HG02885 (cell line): Measurements from ENCODE around the gene BCL7A.
"Not testable (repeated sequence)": the region's sequence is repeated elsewhere in the genome, so short reads cannot be mapped to it uniquely, and the experiment has no call there.

Experiments used
- ATAC-seq: cut with Tn5 transposase; IDR thresholded peaks from one replicate; pipeline ENCODE4 v1.9.1; 2021; ENCODE audit warnings: mild to moderate bottlenecking; ENCODE audit not compliant: unreplicated experiment, poor library complexity

BCL7A gene

DNA sequence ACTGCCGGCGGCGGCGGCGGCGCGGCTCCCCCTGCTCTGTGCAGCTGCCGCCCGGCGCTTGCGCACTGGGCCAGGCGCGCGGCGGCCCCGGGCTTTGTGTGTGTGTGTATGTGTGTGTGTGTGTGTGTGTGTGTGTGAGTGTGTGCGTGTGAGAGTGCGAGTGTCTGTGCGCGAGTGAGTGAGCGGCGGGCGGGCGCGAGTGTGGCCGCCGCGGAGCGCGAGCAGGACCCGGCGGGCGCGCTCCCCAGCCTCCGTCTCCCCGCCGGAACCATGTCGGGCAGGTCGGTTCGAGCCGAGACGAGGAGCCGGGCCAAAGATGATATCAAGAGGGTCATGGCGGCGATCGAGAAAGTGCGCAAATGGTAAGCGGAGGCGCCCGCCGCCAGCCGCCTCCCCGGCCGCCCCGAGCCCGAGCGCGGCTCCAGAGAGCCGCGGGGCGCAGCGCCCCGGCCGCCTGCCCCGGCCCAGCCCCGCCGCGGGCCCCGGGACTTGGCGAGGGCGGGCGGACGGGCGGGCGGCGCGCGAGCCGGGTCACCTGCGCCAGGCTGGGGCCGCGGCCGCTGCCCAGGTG lies at the start of gene BCL7A:
Gene BCL7A, plus strand, starts transcription at position 63 of the 571 bp plus-strand sequence. Its CDS starts 208 bp downstream, at position 271.
- ATAC-seq, result peak; percentile 49

DNA sequence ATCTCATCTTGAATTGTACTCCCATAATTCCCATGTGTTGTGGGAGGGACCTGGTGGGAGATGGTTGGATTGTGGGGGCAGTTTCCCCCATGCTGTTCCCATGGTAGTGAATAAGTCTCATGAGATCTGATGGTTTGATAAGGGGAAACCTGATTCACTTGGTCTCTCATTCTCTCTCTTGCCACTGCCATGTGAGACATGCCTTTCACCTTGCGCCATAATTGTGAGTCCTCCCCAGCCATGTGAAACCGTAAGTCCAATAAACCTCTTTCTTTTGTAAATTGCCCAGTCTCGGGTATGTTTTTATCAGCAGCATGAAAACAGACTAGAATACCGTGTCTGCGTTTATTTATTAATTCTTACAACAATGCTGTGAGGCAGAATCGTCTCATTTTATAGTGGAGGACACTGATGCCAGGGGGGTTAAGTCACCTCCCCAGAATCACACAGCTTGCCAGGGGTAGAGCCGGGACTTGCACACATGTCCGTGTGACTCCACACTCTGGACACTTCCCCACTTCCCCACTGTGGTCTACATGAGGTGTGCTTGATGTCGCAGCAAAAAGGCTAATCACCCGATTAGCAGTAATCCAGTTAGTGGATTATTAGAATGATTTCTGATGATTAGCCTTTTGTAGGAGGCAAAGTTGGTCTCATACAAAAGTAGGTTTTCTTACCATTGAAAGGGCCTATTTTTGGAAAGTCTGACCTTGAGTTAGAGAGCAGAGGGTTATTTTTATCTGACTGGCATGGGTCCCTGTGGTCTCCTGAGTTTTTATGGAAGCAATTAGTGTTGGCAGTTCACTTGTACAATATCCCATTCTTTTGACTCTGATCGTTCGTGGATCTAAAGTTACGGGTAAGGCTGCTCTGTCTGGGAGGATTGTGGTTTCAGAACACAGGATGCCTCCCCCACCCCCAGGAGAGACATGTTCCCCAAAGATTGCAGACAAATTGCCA lies 47.4 kb upstream of the BCL7A start:
- no peak for ATAC-seq

DNA sequence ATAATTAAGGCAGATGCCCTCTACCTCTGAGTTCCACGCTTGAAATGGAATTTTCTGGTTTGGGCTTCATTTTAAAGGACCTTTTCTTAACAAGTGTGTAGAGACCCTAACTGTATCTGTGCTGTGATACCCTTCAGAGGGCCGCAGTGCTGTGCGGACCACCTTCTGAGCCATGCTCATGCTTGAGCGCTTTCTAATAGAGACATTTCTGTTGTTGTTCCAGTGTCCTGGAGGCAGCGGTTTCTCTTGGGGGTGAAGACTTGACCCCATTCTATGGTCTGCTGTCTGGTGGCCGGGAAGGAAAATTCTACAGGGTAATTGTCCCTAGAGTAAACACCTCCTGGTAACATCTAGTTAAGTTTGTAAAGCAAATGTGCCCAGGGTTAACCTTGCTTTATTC lies 46.7 kb upstream of the BCL7A start:
- ATAC-seq, result no peak

DNA sequence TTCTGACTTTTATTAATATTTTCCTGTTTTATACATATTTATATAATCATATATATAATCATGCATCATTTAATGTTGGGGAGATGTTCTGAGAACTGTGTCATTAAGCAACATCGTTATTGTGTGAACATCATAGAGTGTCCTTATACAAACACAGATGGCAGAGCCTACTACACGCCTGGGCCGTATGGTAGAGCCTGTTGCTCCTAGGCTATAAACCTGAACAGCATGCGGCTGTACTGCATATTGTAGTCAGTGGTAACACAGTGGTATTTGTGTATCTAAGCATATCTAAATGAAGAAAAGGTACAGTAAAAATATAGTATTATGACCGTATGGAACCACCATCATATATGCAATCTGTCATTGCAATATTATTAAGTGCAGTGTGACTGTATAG lies 44.7 kb upstream of the BCL7A start:
- ATAC-seq, result no peak

DNA sequence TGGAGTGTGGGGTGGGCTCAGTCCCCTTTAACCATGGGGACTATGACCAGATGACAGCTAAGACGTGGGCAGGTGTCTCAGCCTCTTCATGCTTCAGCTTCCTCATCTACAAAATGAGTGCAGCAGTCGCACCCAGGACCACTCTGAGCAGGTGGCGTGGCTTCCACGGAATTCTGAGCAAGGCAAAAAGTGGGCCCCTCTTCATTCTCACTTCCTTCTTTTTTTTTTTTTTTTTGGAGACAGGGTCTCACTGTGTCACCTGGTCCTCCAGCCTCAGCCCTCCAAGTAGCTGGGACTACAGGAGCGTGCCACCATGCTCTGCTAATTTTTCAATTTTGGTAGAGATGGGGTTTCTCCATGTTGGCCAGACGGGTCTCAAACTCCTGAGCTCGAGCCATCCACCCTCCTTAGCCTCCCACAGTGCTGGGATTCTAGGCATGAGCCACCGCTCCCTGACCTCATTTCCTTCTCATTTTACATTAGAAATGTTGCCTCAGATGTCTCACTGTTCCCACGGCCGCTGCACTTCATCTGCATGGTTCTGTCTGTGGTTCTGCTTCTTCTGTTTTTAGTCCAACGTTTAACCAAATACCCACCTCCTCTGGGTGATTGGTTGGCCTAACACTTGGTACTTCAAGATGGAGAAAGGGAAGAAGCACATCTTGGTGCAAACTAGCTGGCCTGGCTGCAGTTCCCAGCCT lies 41.3 kb upstream of the BCL7A start:
- no peak for ATAC-seq

DNA sequence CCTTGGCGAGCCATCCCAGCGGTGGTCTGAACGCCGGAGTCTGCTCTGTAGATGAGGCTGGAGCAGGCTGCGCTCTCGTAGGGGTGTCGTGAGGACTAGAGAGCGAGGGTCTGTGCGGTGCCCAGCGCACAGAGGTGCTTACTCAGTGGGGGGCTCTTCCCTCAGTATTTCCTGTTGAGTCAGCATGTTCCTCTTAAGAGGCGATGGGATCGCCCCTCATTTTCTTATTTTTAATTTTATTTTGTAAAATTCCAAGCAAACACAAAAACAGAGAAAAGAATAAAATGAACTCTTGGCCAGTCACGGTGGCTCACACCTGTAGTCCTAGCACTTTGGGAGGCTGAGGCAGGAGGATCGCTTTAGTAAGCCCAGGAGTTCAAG lies 40.8 kb upstream of the BCL7A start:
- ATAC-seq, result no peak

DNA sequence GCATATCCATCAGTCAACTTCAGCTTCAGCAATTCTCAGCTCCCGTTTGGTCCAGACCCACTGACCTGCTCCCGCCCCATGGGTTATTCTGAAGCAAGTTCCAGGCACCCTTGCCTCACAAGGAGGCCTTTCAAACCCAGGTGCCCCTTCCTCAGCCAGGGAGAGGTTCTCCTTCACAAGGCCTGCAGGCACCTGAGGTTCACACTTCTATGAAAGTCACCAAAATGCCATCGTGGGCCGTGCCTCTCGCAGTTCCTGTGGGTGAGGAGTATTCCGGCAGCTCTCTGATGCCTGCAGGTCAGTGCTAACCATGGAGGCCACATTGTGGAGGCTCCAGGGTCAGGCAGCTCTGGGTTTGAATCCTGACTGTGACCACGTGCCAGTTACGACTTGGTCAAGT lies 40.2 kb upstream of the BCL7A start:
- ATAC-seq, result no peak

DNA sequence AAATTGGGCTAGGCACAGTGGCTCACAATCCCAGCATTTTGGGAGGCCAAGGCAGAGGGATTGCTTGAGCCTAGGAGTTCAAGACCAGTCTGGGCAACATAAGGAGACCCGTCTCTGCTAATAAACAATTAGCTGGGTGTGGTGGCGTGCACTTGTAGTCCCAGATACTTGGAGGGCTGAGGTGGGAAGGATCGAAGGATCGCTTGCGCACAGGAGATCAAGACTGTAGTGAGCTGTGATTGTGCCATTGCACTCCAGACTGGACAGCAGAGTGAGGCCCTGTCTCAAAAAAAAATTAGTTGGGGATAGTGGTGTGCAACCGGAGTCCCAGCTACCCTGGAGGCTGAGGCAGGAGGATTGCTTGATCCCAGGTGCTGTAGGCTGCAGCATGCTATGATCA lies 38.7 kb upstream of the BCL7A start:
- ATAC-seq, result no peak

DNA sequence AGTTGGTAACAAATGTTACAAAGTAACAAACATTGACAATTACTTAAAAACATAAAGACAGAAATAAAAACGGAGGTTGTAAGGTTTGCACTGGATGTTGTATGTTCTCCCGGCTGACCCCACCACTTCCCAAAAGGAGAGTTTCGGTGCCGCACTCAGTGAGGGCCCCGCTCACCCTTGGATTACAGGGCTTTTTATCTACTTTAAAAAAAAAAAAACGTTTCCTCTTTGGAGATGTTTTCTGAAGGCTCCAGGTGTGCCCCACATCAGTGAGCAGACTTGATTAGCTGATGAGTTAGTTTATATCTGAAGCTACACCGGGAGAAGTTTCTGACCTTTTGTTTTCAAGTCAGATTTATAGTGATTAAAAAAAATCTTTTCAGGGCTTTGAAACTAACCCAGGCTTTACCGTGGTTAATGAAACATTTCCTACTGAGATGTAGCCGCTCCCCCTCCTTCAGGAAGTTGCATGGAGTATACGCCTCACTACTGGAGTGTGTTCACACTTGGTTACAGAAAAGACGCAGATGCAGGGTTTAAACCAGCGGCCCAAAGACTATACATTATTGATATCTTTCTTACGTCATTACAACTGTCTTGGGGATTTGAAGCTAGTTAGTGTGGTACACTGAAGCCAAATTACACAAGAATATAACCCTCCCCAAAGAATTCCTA lies 38.0 kb upstream of the BCL7A start:
- ATAC-seq, result no peak

DNA sequence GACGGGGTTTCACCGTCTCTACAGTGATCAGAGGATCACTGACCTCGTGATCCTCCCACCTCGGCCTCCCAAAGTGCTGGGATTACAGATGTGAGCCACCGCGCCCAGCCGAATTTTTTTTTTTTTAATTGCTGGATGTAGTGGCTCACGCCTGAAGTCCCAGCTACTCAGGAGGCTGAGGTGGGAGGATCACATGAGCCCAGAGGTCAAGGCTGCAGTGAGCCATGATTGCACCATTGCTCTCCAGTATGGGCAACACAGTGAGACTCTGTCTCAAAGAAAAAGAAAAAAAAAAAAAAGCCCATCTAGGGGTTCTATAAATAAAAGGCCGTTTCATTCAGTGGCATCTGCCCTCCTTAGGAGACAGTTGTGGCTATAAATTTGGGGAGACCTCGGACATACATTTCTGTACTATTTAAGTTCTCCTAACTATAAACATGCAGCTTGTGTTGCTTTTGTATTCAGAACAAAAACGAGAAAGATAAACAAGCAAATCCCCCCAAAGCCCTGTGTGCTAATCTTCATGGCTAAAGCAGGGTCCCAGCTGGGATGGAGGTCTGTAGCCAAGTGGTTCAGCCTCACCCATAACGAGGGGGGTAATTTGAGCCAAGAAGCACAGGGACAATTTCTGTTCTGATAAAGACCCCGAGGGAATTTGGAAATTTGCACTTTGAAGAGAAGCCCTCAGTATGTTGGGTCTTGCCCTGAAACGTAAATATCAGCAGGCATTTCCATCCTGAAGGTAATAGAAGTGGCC lies 35.0 kb upstream of the BCL7A start:
- no peak for ATAC-seq

DNA sequence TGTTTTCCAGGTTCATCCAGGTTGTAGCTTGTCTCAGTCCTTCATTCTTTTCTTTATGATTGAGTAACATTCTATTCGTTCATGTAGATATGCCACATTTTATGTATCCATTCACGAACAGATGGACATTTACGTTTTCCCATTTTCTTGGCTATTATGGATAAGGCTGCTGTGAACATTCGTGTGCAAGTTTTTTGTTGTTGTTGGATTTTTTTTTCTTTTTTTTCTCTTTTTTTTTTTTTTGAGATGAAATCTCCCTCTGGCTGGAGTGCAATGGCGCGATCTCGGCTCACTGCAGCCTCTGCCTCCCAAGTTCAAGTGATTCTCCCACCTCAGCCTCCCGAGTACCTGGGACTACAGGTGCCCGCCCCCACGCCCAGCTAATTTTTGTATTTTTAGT lies 33.2 kb upstream of the BCL7A start:
- ATAC-seq, result not testable (repeated sequence)

DNA sequence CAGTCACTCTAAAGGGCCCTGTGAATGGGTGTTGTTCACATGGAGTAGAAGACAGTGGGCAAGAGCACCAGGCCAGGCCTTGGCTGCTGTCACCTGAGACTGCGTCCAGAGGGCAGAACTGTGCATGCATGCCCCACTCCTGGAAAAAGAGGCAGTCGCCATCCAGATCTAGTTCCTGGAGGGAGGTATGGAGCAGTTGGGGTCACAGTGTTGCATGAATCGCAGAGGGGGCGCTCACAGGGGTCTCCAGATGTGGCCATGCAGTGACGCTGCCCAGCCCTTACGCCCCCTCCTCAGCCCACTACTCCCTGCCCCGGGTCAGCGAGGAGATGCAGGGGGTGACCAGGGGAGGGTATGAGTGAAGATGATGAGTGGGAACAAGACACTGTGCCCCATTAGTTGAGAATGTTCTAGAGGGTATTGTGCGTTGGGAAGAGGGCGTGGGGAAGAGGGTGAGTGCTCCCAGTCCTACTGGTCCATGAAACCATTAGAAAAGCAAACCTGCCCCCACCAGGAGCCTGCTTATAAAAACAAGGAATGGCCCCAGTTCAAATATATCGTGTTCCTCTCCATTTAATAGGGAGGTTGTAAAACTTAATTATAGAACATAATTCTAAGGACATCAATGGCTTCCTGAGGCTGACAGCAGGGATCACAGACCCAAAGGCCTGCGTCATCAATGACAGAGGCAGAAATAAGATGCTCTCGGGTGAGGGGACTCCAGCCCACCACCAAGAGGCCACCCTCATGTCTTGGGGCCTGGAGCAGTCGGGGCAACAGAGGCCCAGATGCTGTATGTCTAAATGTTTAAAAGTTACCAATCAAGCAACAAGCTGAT lies 32.2 kb upstream of the BCL7A start:
- no peak for ATAC-seq

DNA sequence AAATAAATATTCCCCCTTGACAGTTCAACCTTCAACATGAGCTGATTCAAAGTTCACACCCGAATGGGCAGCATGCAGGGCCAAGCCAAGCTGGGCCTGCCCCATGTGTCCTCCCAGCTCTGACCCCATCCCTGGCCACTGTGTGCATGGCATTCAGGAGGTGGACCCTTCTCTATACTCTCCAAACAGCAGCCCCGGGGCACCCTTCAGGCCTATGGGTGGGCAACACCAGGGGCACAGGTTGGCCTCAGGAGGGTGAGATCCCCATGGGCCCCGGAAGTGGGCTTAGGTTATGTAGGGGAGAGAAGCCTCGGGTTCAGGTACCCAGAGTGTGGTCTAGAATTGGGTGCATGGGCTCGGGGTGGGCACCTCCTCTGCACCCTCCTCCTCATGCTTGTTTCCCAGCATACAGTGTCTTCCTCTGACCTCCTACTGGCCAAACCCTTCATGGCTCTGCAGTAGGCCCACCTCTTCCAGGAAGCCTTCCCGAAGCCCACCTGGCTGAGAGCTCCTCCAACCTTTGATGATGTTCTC lies 31.5 kb upstream of the BCL7A start:
- no peak for ATAC-seq

DNA sequence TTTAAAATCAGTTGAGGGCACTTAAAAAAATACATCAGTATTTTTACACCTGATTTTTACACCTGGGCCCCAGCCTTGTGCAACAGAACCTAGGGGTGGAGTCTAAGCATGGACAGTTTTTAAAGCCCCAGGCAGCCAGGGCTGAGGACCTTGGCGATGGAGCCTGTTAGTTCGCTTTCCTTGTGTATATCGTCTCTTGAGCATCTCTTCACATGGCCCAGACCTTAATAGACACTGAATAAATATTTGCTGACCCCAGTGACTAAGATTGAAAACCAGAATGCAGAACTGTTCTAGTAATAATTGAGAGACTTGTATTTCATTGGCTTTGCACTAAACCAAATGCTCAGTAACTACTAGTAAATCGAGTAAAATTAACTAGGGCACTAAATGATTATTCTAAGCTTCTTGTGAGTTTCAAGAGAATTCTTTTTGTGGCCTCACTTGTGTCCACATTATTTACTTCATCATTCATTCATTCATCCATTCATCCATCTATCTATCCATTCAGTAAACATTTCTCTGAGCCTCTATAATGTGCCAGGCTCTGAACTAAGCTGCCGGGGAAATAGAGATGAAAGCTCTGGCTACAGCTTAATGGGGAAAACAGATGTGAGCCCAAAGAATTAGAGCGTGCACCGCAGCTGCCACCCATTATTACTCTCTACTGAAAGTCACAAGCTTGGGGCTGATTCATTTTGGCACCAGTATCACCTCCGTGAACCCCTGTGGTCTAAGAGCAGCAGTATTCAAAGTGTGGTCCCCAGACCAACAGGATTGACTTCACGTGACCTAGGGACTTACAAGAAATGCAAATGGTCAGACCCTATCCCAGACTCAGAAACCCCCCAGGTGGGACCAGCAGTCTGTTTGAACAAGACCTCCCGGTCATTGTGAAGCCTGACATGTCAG lies 30.7 kb upstream of the BCL7A start:
- peak; percentile 52 for ATAC-seq

DNA sequence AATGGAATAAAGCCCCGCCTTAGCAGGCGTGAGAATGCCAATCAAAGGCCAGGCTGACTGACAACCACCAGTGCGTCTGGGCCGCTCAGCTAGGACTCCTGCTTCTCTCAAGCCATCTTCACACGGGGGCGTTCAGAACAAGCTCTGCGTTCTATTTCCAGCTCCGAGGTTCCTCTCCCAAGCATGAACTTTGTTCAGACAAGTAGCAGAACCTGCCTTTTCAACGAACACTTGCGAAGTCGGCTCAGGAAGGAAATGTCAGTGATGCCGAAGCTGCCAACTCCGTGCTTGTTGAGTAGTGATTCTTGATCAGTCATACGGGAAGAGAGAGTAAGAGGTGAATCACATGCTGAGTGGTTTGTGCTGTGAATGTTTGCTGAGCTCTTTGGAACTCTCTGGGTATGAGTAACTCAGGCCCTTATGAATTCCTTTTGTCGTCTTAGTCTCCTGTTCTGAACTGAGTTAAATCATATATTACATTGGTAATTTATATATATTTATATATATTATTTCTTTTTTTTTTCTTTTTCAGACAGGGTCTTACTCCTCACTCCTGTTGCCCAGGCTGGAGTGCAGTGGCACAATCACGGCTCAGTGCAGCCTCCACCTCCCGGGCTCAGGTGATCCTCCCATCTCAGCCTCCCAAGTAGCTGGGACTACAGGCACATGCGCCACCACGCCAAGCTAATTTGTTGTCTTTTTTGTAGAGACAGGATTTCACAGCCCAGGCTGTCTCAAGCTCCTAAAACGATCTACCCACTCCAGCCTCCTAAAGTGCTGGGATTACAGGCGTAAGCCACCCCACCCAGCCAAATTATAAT lies 29.4 kb upstream of the BCL7A start:
- ATAC-seq, result peak; percentile 88

DNA sequence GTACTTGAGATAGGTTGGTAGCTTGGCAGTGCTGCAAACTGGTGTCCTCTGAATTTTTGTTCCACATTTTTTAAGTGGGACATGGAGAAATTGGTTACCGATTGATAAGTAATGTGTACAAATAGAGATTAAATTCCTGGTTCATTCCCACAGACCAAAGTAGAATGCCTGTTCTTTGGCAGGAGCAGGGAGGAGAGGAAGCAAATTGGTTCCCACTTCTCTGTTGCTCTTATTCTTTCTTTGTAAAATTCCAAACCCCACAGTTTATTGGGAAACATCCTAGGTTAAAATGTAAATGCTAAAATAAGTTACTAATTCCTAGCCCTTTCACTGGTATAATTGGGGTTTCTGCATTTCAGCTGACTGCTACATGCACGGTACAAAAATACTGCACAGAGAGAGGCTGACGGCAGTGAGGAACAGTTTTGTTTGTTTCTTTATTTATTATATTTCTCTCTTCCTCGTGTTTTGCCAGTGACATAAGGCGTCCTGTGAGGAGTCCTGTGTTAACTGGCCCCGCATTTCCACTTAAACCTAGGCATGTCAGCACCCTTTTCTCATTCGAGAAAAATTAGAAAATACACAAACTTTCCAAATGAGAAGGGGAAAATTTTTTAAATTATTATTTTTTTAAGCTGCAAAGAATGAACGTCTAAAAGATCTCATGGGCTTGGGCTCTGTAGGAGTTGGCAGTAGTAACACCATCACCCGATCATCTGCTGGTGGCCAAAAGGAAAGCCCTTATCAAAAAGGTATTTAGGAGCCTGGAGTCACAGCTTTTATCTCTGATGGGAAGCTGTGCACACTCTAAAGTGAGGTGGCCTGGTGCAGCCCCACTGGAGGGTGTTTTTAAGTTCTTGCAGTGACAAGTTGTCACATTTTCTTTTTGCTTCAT lies 25.4 kb upstream of the BCL7A start:
- ATAC-seq, result no peak
